ENCODE measurements around the gene RPGRIP1L.

The RPGRIP1L gene

GRCh38 chr16:53608094-53608493, 95.6 kb downstream of the RPGRIP1L start:
- no peak for TF ChIP-seq CTCF (IDR thresholded peaks at IDR 0.05; ENCODE audit: low read depth, low read length, poor library complexity, severe bottlenecking)
- no peak for TF ChIP-seq EZH2phosphoT487 (IDR thresholded peaks at IDR 0.05; ENCODE audit: borderline replicate concordance, low read length)
- no peaks in the 10 kb centered on the region for H3K79me2 ChIP-seq (ENCODE audit: control insufficient read depth, low read length)
- H3K27me3 ChIP-seq (ENCODE audit: control insufficient read depth, low read length) = no peaks in the 10 kb centered on the region
- no peak overlapping the region for H3K27ac ChIP-seq (ENCODE audit: low read depth, low read length)
- no peaks in the 10 kb centered on the region for H3K9me3 ChIP-seq (ENCODE audit: control insufficient read depth, insufficient read depth, low read length)
- no peak overlapping the region for H3K4me2 ChIP-seq (ENCODE audit: low read length)
- H3K4me3 ChIP-seq (ENCODE audit: low read length) = no peak overlapping the region
- H4K20me1 ChIP-seq (ENCODE audit: control insufficient read depth, insufficient read depth, low read depth, low read length) = no peaks in the 10 kb centered on the region
- no peaks in the 10 kb centered on the region for H3K36me3 ChIP-seq (ENCODE audit: control insufficient read depth, low read length)
- H3K4me1 ChIP-seq (ENCODE audit: control insufficient read depth, low read length) = no peaks in the 10 kb centered on the region
- H3F3A ChIP-seq (ENCODE audit: control insufficient read depth, insufficient read depth) = no peaks in the 10 kb centered on the region
- no peaks in the 10 kb centered on the region; the same call in 1 of the 2 replicates for H3K9me2 ChIP-seq (replicated peaks; ENCODE audit: control insufficient read depth, low read length)

- H4K20me1 ChIP-seq (ENCODE audit: control insufficient read depth, insufficient read depth, low read depth, low read length) = no peaks in the 10 kb centered on the region
- no peaks in the 10 kb centered on the region for H3K4me1 ChIP-seq (ENCODE audit: control insufficient read depth, low read length)
- H3K4me2 ChIP-seq (ENCODE audit: low read length) = no peak overlapping the region
- no peaks in the 10 kb centered on the region for H3K9me3 ChIP-seq (ENCODE audit: control insufficient read depth, insufficient read depth, low read length)
- no peaks in the 10 kb centered on the region; the same call in 1 of the 2 replicates for H3K9me2 ChIP-seq (replicated peaks; ENCODE audit: control insufficient read depth, low read length)
- H3K79me2 ChIP-seq (ENCODE audit: control insufficient read depth, low read length) = no peaks in the 10 kb centered on the region
- H3F3A ChIP-seq (ENCODE audit: control insufficient read depth, insufficient read depth) = no peaks in the 10 kb centered on the region
- no peak for TF ChIP-seq EZH2phosphoT487 (IDR thresholded peaks at IDR 0.05; ENCODE audit: borderline replicate concordance, low read length)
- no peak for TF ChIP-seq CTCF (IDR thresholded peaks at IDR 0.05; ENCODE audit: low read depth, low read length, poor library complexity, severe bottlenecking)
- H3K27ac ChIP-seq (ENCODE audit: low read depth, low read length) = no peak overlapping the region
- H3K27me3 ChIP-seq (ENCODE audit: control insufficient read depth, low read length) = no peaks in the 10 kb centered on the region
- H3K36me3 ChIP-seq (ENCODE audit: control insufficient read depth, low read length) = no peaks in the 10 kb centered on the region
- H3K4me3 ChIP-seq (ENCODE audit: low read length) = no peak overlapping the region
Measured at GRCh38 chr16:53605831-53606400, 97.7 kb downstream of the RPGRIP1L start.

- Histone ChIP-seq H3K9me2 (replicated peaks; ENCODE audit: control insufficient read depth, low read length) (no peaks in the 10 kb centered on the region; the same call in 1 of the 2 replicates), H3F3A (ENCODE audit: control insufficient read depth, insufficient read depth) (no peaks in the 10 kb centered on the region), H3K36me3 (ENCODE audit: control insufficient read depth, low read length) (no peaks in the 10 kb centered on the region), H3K79me2 (ENCODE audit: control insufficient read depth, low read length) (no peaks in the 10 kb centered on the region), H3K9me3 (ENCODE audit: control insufficient read depth, insufficient read depth, low read length) (no peaks in the 10 kb centered on the region), H3K4me3 (ENCODE audit: low read length) (no peak overlapping the region), H3K4me2 (ENCODE audit: low read length) (no peak overlapping the region), H3K27me3 (ENCODE audit: control insufficient read depth, low read length) (no peaks in the 10 kb centered on the region), H3K4me1 (ENCODE audit: control insufficient read depth, low read length) (no peaks in the 10 kb centered on the region), H4K20me1 (ENCODE audit: control insufficient read depth, insufficient read depth, low read depth, low read length) (no peaks in the 10 kb centered on the region), H3K27ac (ENCODE audit: low read depth, low read length) (no peak overlapping the region)
- TF ChIP-seq EZH2phosphoT487 (IDR thresholded peaks at IDR 0.05; ENCODE audit: borderline replicate concordance, low read length) = no peak
- TF ChIP-seq CTCF (IDR thresholded peaks at IDR 0.05; ENCODE audit: low read depth, low read length, poor library complexity, severe bottlenecking) = no peak
Measured at GRCh38 chr16:53605356-53605755, 98.3 kb downstream of the RPGRIP1L start.
